Coronary artery (tissue), 2 donors: ENCODE measurements around the gene STX4.

Source experiments
- DNase-seq: peaks from one replicate; pipeline ENCODE4 v3.0.0-alpha.2; 2017; ENCODE audit warnings: low spot score
- H3K27ac ChIP-seq, 2 donors: fragments of 200-600 bp; sonication (generic); one replicate each; pipeline ENCODE4 v1.5.1; 2016 to 2019
- H3K4me3 ChIP-seq: fragments of 200-600 bp; sonication (generic); 2 replicates; pipeline ENCODE4 v1.5.1; 2016; ENCODE audit warnings: mild to moderate bottlenecking, moderate library complexity
- TF ChIP-seq, protein P1 (sequence below): fragments of 200-600 bp; sonication (generic); IDR thresholded peaks from one replicate; pipeline ENCODE4 v1.5.1; 2019; ENCODE audit warnings: antibody characterized with exemption

Gene STX4

DNA sequence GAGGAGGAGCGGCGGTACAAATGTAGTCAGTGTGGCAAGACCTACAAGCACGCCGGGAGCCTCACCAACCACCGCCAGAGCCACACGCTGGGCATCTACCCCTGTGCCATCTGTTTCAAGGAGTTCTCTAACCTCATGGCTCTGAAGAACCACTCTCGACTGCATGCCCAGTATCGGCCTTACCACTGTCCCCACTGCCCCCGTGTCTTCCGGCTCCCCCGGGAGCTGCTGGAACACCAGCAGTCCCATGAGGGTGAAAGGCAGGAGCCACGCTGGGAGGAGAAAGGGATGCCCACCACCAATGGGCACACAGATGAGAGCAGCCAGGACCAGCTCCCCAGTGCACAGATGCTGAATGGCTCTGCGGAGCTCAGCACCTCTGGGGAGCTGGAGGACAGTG lies 43.7 kb downstream of the STX4 start:
- TF ChIP-seq, protein P1, sequence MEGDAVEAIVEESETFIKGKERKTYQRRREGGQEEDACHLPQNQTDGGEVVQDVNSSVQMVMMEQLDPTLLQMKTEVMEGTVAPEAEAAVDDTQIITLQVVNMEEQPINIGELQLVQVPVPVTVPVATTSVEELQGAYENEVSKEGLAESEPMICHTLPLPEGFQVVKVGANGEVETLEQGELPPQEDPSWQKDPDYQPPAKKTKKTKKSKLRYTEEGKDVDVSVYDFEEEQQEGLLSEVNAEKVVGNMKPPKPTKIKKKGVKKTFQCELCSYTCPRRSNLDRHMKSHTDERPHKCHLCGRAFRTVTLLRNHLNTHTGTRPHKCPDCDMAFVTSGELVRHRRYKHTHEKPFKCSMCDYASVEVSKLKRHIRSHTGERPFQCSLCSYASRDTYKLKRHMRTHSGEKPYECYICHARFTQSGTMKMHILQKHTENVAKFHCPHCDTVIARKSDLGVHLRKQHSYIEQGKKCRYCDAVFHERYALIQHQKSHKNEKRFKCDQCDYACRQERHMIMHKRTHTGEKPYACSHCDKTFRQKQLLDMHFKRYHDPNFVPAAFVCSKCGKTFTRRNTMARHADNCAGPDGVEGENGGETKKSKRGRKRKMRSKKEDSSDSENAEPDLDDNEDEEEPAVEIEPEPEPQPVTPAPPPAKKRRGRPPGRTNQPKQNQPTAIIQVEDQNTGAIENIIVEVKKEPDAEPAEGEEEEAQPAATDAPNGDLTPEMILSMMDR: no peak
- Histone ChIP-seq H3K4me3 (no peak overlapping the region), H3K27ac (no peak overlapping the region)
- no peak for DNase-seq

DNA sequence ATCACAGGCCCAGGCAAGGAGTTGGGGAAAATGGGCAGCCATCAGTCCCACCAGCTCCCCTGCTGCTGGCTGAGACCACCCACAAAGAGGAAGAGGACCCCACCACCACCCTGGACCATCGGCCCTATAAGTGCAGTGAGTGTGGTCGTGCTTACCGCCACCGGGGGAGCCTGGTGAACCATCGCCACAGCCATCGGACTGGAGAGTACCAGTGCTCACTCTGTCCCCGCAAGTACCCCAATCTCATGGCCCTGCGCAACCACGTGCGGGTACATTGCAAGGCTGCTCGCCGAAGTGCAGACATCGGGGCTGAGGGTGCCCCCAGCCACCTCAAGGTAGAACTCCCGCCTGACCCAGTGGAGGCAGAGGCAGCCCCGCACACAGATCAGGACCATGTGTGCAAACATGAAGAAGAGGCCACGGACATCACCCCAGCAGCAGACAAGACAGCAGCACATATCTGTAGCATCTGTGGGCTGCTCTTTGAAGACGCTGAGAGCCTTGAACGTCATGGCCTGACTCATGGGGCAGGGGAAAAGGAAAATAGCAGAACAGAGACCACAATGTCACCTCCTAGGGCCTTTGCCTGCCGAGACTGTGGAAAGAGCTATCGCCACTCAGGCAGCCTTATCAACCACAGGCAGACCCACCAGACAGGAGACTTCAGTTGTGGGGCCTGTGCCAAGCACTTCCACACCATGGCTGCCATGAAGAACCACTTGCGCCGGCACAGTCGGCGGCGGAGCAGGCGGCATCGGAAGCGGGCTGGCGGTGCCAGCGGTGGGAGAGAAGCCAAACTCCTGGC lies 44.4 kb downstream of the STX4 start:
- DNase-seq: no peak
- no peak overlapping the region for H3K4me3 ChIP-seq
- H3K27ac ChIP-seq: no peak overlapping the region
- TF ChIP-seq, protein P1: no peak

DNA sequence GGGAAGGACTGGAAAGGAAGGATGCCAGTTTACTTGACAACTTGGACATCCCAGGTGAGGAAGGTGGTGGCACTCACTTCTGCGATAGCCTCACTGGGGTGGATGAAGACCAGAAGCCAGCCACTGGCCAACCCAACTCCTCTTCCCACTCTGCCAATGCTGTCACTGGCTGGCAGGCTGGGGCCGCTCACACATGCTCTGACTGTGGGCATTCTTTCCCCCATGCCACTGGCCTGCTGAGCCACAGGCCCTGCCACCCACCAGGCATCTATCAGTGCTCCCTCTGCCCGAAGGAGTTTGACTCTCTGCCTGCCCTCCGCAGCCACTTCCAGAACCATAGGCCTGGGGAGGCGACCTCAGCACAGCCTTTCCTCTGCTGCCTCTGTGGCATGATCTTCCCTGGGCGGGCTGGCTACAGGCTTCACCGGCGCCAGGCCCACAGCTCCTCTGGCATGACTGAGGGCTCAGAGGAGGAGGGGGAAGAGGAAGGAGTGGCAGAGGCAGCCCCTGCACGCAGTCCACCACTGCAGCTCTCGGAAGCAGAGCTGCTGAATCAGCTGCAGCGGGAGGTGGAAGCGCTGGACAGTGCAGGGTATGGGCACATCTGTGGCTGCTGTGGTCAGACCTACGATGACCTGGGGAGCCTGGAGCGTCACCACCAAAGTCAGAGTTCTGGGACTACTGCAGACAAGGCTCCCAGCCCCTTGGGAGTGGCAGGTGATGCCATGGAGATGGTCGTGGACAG lies 45.4 kb downstream of the STX4 start:
- TF ChIP-seq, protein P1: no peak
- no peak overlapping the region for H3K4me3 ChIP-seq
- DNase-seq: no peak
- no peak overlapping the region for H3K27ac ChIP-seq

DNA sequence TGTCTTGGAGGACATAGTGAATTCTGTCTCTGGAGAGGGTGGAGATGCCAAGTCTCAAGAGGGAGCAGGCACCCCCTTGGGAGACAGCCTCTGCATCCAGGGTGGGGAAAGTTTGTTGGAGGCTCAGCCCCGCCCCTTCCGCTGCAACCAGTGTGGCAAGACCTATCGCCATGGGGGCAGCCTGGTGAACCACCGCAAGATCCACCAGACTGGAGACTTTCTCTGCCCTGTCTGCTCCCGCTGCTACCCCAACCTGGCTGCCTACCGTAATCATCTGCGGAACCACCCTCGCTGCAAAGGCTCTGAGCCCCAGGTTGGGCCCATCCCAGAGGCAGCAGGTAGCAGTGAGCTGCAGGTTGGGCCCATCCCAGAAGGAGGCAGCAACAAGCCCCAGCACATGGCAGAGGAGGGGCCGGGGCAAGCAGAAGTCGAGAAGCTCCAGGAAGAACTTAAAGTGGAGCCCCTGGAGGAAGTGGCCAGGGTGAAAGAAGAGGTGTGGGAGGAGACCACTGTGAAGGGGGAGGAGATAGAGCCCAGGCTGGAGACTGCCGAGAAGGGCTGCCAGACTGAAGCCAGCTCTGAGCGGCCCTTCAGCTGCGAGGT lies 46.1 kb downstream of the STX4 start:
- Histone ChIP-seq H3K27ac (no peak overlapping the region), H3K4me3 (no peak overlapping the region)
- no peak for DNase-seq
- TF ChIP-seq, protein P1: no peak

DNA sequence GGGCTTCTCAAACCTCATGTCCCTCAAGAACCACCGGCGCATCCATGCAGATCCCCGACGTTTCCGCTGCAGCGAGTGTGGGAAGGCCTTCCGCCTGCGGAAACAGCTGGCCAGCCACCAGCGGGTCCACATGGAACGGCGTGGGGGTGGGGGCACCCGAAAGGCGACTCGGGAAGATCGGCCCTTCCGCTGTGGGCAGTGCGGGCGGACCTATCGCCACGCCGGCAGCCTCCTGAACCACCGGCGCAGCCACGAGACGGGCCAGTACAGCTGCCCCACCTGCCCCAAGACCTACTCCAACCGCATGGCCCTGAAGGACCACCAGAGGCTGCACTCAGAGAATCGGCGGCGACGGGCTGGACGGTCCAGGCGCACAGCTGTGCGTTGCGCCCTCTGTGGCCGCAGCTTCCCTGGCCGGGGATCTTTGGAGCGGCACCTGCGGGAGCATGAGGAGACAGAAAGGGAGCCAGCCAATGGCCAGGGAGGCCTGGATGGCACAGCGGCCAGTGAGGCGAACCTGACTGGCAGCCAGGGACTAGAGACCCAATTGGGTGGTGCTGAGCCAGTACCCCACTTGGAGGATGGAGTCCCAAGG lies 46.8 kb downstream of the STX4 start:
- Histone ChIP-seq H3K27ac (no peak overlapping the region), H3K4me3 (no peak overlapping the region)
- no peak for DNase-seq
- TF ChIP-seq, protein P1: no peak

DNA sequence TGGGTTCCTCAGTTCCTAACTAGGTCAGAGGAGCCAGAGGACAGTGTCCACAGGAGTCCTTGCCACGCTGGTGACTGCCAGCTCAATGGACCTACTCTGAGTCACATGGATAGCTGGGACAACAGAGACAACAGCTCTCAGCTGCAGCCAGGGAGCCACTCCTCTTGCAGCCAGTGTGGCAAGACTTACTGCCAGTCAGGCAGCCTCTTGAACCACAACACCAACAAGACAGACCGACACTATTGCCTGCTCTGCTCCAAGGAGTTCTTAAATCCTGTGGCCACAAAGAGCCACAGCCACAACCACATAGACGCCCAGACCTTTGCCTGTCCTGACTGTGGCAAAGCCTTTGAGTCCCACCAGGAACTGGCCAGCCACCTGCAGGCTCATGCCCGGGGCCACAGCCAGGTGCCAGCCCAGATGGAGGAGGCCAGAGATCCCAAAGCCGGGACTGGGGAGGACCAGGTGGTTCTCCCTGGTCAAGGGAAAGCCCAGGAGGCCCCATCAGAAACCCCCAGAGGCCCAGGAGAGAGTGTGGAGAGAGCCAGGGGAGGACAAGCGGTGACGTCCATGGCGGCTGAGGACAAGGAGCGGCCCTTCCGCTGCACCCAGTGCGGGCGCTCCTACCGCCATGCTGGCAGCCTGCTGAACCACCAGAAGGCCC lies 47.5 kb downstream of the STX4 start:
- no peak overlapping the region for H3K4me3 ChIP-seq
- no peak overlapping the region for H3K27ac ChIP-seq
- TF ChIP-seq, protein P1: no peak
- DNase-seq: no peak
